GM23248 (cell line): ENCODE data around the gene CLGN.

ENCODE experiments used
- EZH2 ChIP-seq: fragments of 200-600 bp; sonication (generic); IDR thresholded peaks from 2 replicates; pipeline ENCODE4 v1.6.1; 2018; ENCODE audit warnings: antibody characterized with exemption, mild to moderate bottlenecking; ENCODE audit not compliant: insufficient read depth, poor library complexity, severe bottlenecking
- EZH2phosphoT487 ChIP-seq: fragments of 200-600 bp; sonication (generic); IDR thresholded peaks from 2 replicates; pipeline ENCODE4 v1.6.1; 2018; ENCODE audit warnings: antibody characterized with exemption, moderate library complexity, mild to moderate bottlenecking, low read depth; ENCODE audit not compliant: insufficient read depth

GRCh38 chr4:140368686-140369085 is 58.8 kb downstream of the CLGN start:
- TF ChIP-seq EZH2phosphoT487 (no peak), EZH2 (no peak)
